Suprapubic skin (tissue), 4 donors: ENCODE results near the gene TRIP12.

ENCODE experiments used
- CTCF ChIP-seq, 2 donors: fragments of 200-600 bp in 1 of 2; fragments of 450-650 bp in 1 of 2; sonication (generic) in 1 of 2; IDR thresholded peaks; one replicate each; pipeline ENCODE4 v1.5.1; 2016 to 2019; ENCODE audit warnings: antibody characterized with exemption in 2 of 2, mild to moderate bottlenecking in 1 of 2, moderate library complexity in 1 of 2
- POLR2A ChIP-seq, 2 donors: fragments of 450-650 bp; IDR thresholded peaks; one replicate each; pipeline ENCODE4 v1.6.1; 2017; ENCODE audit warnings: antibody characterized with exemption in 2 of 2, mild to moderate bottlenecking in 2 of 2, moderate library complexity in 2 of 2
- POLR2AphosphoS5 ChIP-seq, 3 donors: sonication (generic); formaldehyde crosslinking; IDR thresholded peaks; one replicate each; pipeline ENCODE4 v1.6.1; 2017; ENCODE audit warnings: antibody characterized with exemption in 3 of 3

GRCh38 chr2:229802785-229803184, 119.0 kb downstream of the TRIP12 start:
- TF ChIP-seq CTCF (IDR thresholded peaks at IDR 0.05) (no peak), POLR2AphosphoS5 (IDR thresholded peaks at IDR 0.05) (no peak), POLR2A (IDR thresholded peaks at IDR 0.05) (no peak)
